HepG2 (cell line): ENCODE measurements around the gene STK4. TPM values are rescaled to one million over a fixed set of nuclear protein-coding genes. Genes with fewer than 3 reads are reported as not detected.

ENCODE experiments used
- ATAC-seq: fragments of 200-7000 bp; cut with Tn5 transposase; 3 replicates; pipeline ENCODE4 v1.9.1; 2020; ENCODE audit warnings: mild to moderate bottlenecking, moderate library complexity
- BruUV-seq: library from RNA; stranded (reverse); fragments of 400-500 nt; replicated peaks from 2 replicates; lab custom pipeline; 2021; lab: Mats Ljungman, UMichigan
- CTCF ChIA-PET: fragments of 300-600 bp; formaldehyde crosslinking; extraction: SDS; loops from one replicate; lab custom pipeline; 2021; ENCODE audit warnings: low total read pairs, inconsistent platforms, low intra/inter-chr PET ratio; lab: Yijun Ruan, JAX
- POLR2A ChIA-PET: fragments of 350-600 bp; sonication (Branson Sonifier 250); formaldehyde crosslinking; loops from one replicate; lab custom pipeline; 2020; ENCODE audit warnings: antibody characterized with exemption, inconsistent platforms; lab: Yijun Ruan, JAX
- DNase-seq: peaks from one replicate; pipeline ENCODE4 v3.0.0-alpha.2; 2015; ENCODE audit warnings: low spot score
- FAIRE-seq: peaks from 3 replicates; lab custom pipeline; 2011; peaks lifted over from hg19 to GRCh38; lab: Jason Lieb, UNC
- H2AFZ ChIP-seq: one replicate; pipeline ENCODE4 v1.6.1; 2011; ENCODE audit warnings: low read length, inconsistent platforms
- H3K27ac ChIP-seq: fragments of 300-600 bp; 3 replicates; pipeline ENCODE4 v1.8.0; 2011; ENCODE audit warnings: mixed run types, mild to moderate bottlenecking, mixed read lengths, low read length, inconsistent platforms; ENCODE audit not compliant: insufficient read depth; ENCODE audit errors: extremely low read length
- H3K27me3 ChIP-seq, 2 experiments: fragments of 200-600 bp in 1 of 2; 2 replicates in 1 of 2; 3 replicates in 1 of 2; pipeline versions ENCODE4 v1.6.0 to v1.8.0; 2011; ENCODE audit warnings: low read length in 2 of 2, mild to moderate bottlenecking in 2 of 2, moderate library complexity in 2 of 2, inconsistent platforms in 1 of 2; ENCODE audit not compliant: insufficient read depth in 2 of 2, control insufficient read depth in 1 of 2
- H3K36me3 ChIP-seq, 2 experiments: fragments of 200-600 bp in 1 of 2; replicated peaks in 1 of 2; 2 replicates in 1 of 2; 3 replicates in 1 of 2; pipeline versions ENCODE4 v1.5.1 to v1.8.0; 2011; ENCODE audit warnings: low read length in 2 of 2, inconsistent platforms in 1 of 2; ENCODE audit not compliant: insufficient read depth in 2 of 2, control insufficient read depth in 1 of 2
- H3K4me1 ChIP-seq: 2 replicates; pipeline ENCODE4 v1.5.1; 2012; ENCODE audit warnings: low read length, inconsistent platforms; ENCODE audit not compliant: insufficient read depth
- H3K4me2 ChIP-seq: 2 replicates; pipeline ENCODE4 v1.6.0; 2011; ENCODE audit warnings: low read depth, low read length, inconsistent platforms
- H3K4me3 ChIP-seq, 3 experiments: fragments of 200-600 bp in 1 of 3; sonication (generic), shearing (Covaris generic) in 1 of 3; replicated peaks in 1 of 3; 2 replicates each; pipeline ENCODE4 v1.5.1; 2011 to 2016; ENCODE audit warnings: low read length in 3 of 3, inconsistent platforms in 2 of 3, low read depth in 2 of 3, mild to moderate bottlenecking in 2 of 3, control low read depth in 1 of 3, mixed read lengths in 1 of 3; ENCODE audit not compliant: insufficient read depth in 1 of 3
- H3K79me2 ChIP-seq: one replicate; pipeline ENCODE4 v1.6.1; 2011; ENCODE audit warnings: low read length, inconsistent platforms; ENCODE audit not compliant: insufficient read depth
- H3K9ac ChIP-seq: 2 replicates; pipeline ENCODE4 v1.6.0; 2011; ENCODE audit warnings: mild to moderate bottlenecking, low read depth, low read length, inconsistent platforms; ENCODE audit not compliant: insufficient read depth
- H3K9me3 ChIP-seq: 2 replicates; pipeline ENCODE4 v1.5.1; 2012; ENCODE audit warnings: mild to moderate bottlenecking, low read length
- H4K20me1 ChIP-seq: 2 replicates; pipeline ENCODE4 v1.6.0; 2011; ENCODE audit warnings: inconsistent platforms, mild to moderate bottlenecking, low read length, moderate library complexity; ENCODE audit not compliant: insufficient read depth
- ATF7 ChIP-seq, 2 experiments: fragments of 450-650 bp in 1 of 2; sonication (generic) in 1 of 2; formaldehyde crosslinking in 1 of 2; IDR thresholded peaks; 2 replicates each; pipeline versions ENCODE4 v1.4.0 to v1.6.1; 2016 to 2020; ENCODE audit warnings: antibody characterized with exemption in 1 of 2, mild to moderate bottlenecking in 1 of 2, missing genetic modification reagents in 1 of 2
- ATM ChIP-seq: fragments of 450-650 bp; IDR thresholded peaks from 2 replicates; pipeline ENCODE4 v1.7.1; 2017; ENCODE audit warnings: mild to moderate bottlenecking, borderline replicate concordance
- CENPBD1 ChIP-seq: sonication (generic); formaldehyde crosslinking; IDR thresholded peaks from 2 replicates; pipeline ENCODE4 v1.8.0; 2022; ENCODE audit warnings: missing genetic modification reagents, low read depth, mild to moderate bottlenecking, borderline replicate concordance
- FLYWCH1 ChIP-seq: sonication (generic); formaldehyde crosslinking; IDR thresholded peaks from 2 replicates; pipeline ENCODE4 v1.8.1; 2023; ENCODE audit warnings: mild to moderate bottlenecking, missing genetic modification reagents
- MIXL1 ChIP-seq: IDR thresholded peaks from 2 replicates; pipeline ENCODE4 v1.6.1; 2016
- ZFAT ChIP-seq: sonication (generic); formaldehyde crosslinking; conservative IDR thresholded peaks from 2 replicates; pipeline ENCODE4 v1.8.1; 2023; ENCODE audit warnings: missing genetic modification reagents, inconsistent platforms
- ZNF430 ChIP-seq: sonication (generic); formaldehyde crosslinking; IDR thresholded peaks from 2 replicates; pipeline ENCODE4 v1.9.0; 2021; ENCODE audit warnings: mild to moderate bottlenecking, missing genetic modification reagents
- WGBS: methylation state at CpG from one replicate; pipeline ENCODE4 v1.1.6; 2017; ENCODE audit warnings: low lambda C conversion rate; 5-methylcytosine and 5-hydroxymethylcytosine counted together
- in situ Hi-C: cut with HindIII; loops from 2 replicates; pipeline ENCODE4 v1.10.0; 2017; ENCODE audit warnings: low pct_unique_long_range_greater_than_20kb; ENCODE audit not compliant: extremely low pct_ligation_motif_present
- intact Hi-C: fragments of 100-400 bp; cut with micrococcal nuclease; formaldehyde crosslinking; loops from one replicate; pipeline ENCODE4 v1.10.0; 2022; ENCODE audit not compliant: unreplicated experiment
- polyA plus RNA-seq, 8 experiments: library from polyadenylated mRNA; depleted of rRNA in 3 of 8; stranded (reverse) in 7 of 8; unstranded in 1 of 8; fragments of >200 nt; fragmentation: Illumina TruSeq in 4 of 8; extraction: Trizol in 4 of 8; gene quantifications; 2 replicates each; pipeline versions ENCODE4 v1.2.1 to v1.2.3, GENCODE V29; 2011 to 2016; ENCODE audit warnings: low read depth in 4 of 8, missing spikeins in 1 of 8, mixed read lengths in 1 of 8; ENCODE audit not compliant: insufficient read depth in 1 of 8
- total RNA-seq, 5 experiments: library from RNA; depleted of rRNA; stranded (reverse); fragments of >200 nt; fragmentation: Illumina TruSeq; extraction: Trizol; gene quantifications; 2 replicates each; pipeline ENCODE4 v1.2.3, GENCODE V29; 2016; ENCODE audit warnings: low read depth in 1 of 5
- TF ChIP-seq, protein P1 (sequence below): IDR thresholded peaks from 2 replicates; pipeline ENCODE4 v1.6.1; 2018; ENCODE audit warnings: missing genetic modification reagents, mild to moderate bottlenecking, missing compliant biosample characterization
- TF ChIP-seq, protein P2 (sequence below): sonication (generic); formaldehyde crosslinking; conservative IDR thresholded peaks from 2 replicates; pipeline ENCODE4 v1.4.0; 2020; ENCODE audit warnings: mild to moderate bottlenecking, missing genetic modification reagents, moderate library complexity
- TF ChIP-seq, protein P3 (sequence below): sonication (generic); formaldehyde crosslinking; IDR thresholded peaks from 2 replicates; pipeline ENCODE4 v1.4.0; 2020; ENCODE audit warnings: low read depth, mild to moderate bottlenecking, missing genetic modification reagents

STK4 gene
- total and polyA plus RNA-seq, 2 of the 13 experiments (the other 11 are each of a cell fraction or from before 2014, with no cell fraction given), result 25.6 to 38.3 TPM

DNA sequence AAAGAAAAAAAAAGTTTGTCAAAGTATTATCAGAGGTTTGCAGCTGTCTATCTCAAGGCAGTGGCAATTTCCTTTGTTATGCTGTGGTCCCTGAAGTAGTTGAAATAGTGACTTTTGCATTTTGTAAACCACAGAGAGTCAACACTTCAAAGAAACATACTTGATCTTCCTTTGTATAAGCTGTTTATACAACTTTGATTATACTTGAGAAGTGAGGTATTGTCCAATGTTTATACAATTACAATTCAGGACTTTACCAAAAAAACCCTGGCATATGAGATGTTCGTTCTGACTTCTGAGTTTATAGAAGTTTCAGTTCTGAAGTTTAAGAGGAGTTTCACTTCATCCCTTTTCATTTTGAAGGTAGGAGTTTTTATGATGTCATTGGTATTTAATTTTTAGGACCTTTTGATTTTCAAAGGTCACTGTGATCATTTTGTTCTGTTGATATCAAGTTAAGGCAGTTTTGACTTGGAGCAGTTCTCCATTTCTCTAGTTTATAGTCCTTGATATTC is 4.0 kb downstream of the STK4 start:
- POLR2A ChIA-PET, result interaction anchor here (2.9 kb wide), 1 partner anchor 11 kb away, joined by 11 read pairs; the partner anchor contains the start of gene TOMM34
- ATAC-seq (no peak), FAIRE-seq (no peak), DNase-seq (no peak)
- CTCF ChIA-PET, result no interaction called here
- Histone ChIP-seq H3K27me3 (peaks cover 0 to 4% of the 10 kb centered on the region in 2 experiments; a peak in 1 of 5 replicates), H3K27ac (no peak overlapping the region), H3K4me3 (no peak overlapping the region), H3K79me2 (peaks cover 48% of the 10 kb centered on the region), H3K9me3 (no peaks in the 10 kb centered on the region), H3K4me1 (peaks cover 43% of the 10 kb centered on the region), H2AFZ (no peak overlapping the region), H4K20me1 (no peaks in the 10 kb centered on the region), H3K4me2 (no peak overlapping the region), H3K9ac (no peak overlapping the region), H3K36me3 (peaks cover 14 to 23% of the 10 kb centered on the region in 2 experiments)
- in situ Hi-C loops (no loop called here), intact Hi-C loops (no loop called here)
- 92% methylated on average over 1 of the region's 1 CpG for WGBS
- TF ChIP-seq ATF7 (IDR thresholded peaks at IDR 0.05) (peak; percentile 88), ATF7 (CRISPR knock-in tag; IDR thresholded peaks at IDR 0.05) (no peak), MIXL1 (no peak)
- BruUV-seq, result no TSS peak

- intact Hi-C loops, result no loop called here
- no peak for ATAC-seq
- ChIA-PET CTCF (no interaction called here), POLR2A (no interaction called here)
- Histone ChIP-seq H4K20me1 (no peaks in the 10 kb centered on the region), H3K79me2 (peaks cover 31% of the 10 kb centered on the region), H3K9me3 (no peaks in the 10 kb centered on the region), H3K27ac (no peak overlapping the region), H3K9ac (no peak overlapping the region), H3K27me3 (no peaks in the 10 kb centered on the region), H3K4me1 (peaks cover 25% of the 10 kb centered on the region), H2AFZ (no peak overlapping the region), H3K4me3 (no peak overlapping the region), H3K4me2 (no peak overlapping the region), H3K36me3 (peaks cover 16 to 32% of the 10 kb centered on the region in 2 experiments)
- no peak for DNase-seq
- in situ Hi-C loops, result no loop called here
- no peak for FAIRE-seq
- 94% methylated on average over 2 of the region's 2 CpGs for WGBS
- BruUV-seq, result no TSS peak
- TF ChIP-seq FLYWCH1 (CRISPR knock-in tag) (no peak), ZFAT (no peak), CENPBD1 (CRISPR knock-in tag) (no peak), ZNF430 (no peak), ATM (no peak)
- TF ChIP-seq, protein P1, sequence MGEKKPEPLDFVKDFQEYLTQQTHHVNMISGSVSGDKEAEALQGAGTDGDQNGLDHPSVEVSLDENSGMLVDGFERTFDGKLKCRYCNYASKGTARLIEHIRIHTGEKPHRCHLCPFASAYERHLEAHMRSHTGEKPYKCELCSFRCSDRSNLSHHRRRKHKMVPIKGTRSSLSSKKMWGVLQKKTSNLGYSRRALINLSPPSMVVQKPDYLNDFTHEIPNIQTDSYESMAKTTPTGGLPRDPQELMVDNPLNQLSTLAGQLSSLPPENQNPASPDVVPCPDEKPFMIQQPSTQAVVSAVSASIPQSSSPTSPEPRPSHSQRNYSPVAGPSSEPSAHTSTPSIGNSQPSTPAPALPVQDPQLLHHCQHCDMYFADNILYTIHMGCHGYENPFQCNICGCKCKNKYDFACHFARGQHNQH (CRISPR knock-in tag), result no peak
- TF ChIP-seq, protein P2, sequence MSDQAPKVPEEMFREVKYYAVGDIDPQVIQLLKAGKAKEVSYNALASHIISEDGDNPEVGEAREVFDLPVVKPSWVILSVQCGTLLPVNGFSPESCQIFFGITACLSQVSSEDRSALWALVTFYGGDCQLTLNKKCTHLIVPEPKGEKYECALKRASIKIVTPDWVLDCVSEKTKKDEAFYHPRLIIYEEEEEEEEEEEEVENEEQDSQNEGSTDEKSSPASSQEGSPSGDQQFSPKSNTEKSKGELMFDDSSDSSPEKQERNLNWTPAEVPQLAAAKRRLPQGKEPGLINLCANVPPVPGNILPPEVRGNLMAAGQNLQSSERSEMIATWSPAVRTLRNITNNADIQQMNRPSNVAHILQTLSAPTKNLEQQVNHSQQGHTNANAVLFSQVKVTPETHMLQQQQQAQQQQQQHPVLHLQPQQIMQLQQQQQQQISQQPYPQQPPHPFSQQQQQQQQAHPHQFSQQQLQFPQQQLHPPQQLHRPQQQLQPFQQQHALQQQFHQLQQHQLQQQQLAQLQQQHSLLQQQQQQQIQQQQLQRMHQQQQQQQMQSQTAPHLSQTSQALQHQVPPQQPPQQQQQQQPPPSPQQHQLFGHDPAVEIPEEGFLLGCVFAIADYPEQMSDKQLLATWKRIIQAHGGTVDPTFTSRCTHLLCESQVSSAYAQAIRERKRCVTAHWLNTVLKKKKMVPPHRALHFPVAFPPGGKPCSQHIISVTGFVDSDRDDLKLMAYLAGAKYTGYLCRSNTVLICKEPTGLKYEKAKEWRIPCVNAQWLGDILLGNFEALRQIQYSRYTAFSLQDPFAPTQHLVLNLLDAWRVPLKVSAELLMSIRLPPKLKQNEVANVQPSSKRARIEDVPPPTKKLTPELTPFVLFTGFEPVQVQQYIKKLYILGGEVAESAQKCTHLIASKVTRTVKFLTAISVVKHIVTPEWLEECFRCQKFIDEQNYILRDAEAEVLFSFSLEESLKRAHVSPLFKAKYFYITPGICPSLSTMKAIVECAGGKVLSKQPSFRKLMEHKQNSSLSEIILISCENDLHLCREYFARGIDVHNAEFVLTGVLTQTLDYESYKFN (CRISPR knock-in tag), result no peak
- TF ChIP-seq, protein P3, sequence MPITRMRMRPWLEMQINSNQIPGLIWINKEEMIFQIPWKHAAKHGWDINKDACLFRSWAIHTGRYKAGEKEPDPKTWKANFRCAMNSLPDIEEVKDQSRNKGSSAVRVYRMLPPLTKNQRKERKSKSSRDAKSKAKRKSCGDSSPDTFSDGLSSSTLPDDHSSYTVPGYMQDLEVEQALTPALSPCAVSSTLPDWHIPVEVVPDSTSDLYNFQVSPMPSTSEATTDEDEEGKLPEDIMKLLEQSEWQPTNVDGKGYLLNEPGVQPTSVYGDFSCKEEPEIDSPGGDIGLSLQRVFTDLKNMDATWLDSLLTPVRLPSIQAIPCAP, result no peak
These were observed 6.7 kb downstream of the STK4 start for GRCh38 chr20:44973053-44973452.
